Measurements from ENCODE around the gene CBFA2T2.
"Not testable (repeated sequence)": the region's sequence is repeated elsewhere in the genome, so short reads cannot be mapped to it uniquely, and the experiment has no call there.

Gene CBFA2T2

GRCh38 chr20:33627577-33628216 lies 137.8 kb downstream of the CBFA2T2 start:
- Histone ChIP-seq H3K27ac (no peak overlapping the region), H3K4me3 (ENCODE audit: low read depth, low read length) (no peak overlapping the region), H3K9me3 (ENCODE audit: severe bottlenecking) (no peaks in the 10 kb centered on the region), H3K27me3 (ENCODE audit: insufficient read depth, low read depth, severe bottlenecking) (no peaks in the 10 kb centered on the region), H3K36me3 (peaks cover 89% of the 10 kb centered on the region)
- TF ChIP-seq CTCF (IDR thresholded peaks at IDR 0.05; ENCODE audit: low read depth, low read length) = no peak
- DNase-seq = no peak

GRCh38 chr20:33629533-33629932 lies 139.6 kb downstream of the CBFA2T2 start:
- H3K4me3 ChIP-seq (ENCODE audit: low read depth, low read length) = no peak overlapping the region
- no peaks in the 10 kb centered on the region for H3K27me3 ChIP-seq (ENCODE audit: insufficient read depth, low read depth, severe bottlenecking)
- H3K36me3 ChIP-seq = peaks cover 90% of the 10 kb centered on the region
- TF ChIP-seq CTCF (IDR thresholded peaks at IDR 0.05; ENCODE audit: low read depth, low read length) = no peak
- no peak for DNase-seq
- no peak overlapping the region for H3K27ac ChIP-seq
- no peaks in the 10 kb centered on the region for H3K9me3 ChIP-seq (ENCODE audit: severe bottlenecking)

- no peak for TF ChIP-seq CTCF (IDR thresholded peaks at IDR 0.05; ENCODE audit: low read depth, low read length)
- DNase-seq = no peak
- Histone ChIP-seq H3K27ac (no peak overlapping the region), H3K4me3 (ENCODE audit: low read depth, low read length) (no peak overlapping the region), H3K27me3 (ENCODE audit: insufficient read depth, low read depth, severe bottlenecking) (no peaks in the 10 kb centered on the region), H3K9me3 (ENCODE audit: severe bottlenecking) (no peaks in the 10 kb centered on the region), H3K36me3 (peaks cover 86% of the 10 kb centered on the region)
Observed at GRCh38 chr20:33629979-33630378, 140.1 kb downstream of the CBFA2T2 start.

GRCh38 chr20:33630507-33630906 lies 140.6 kb downstream of the CBFA2T2 start:
- DNase-seq = no peak
- no peak for TF ChIP-seq CTCF (IDR thresholded peaks at IDR 0.05; ENCODE audit: low read depth, low read length)
- no peaks in the 10 kb centered on the region for H3K9me3 ChIP-seq (ENCODE audit: severe bottlenecking)
- H3K27me3 ChIP-seq (ENCODE audit: insufficient read depth, low read depth, severe bottlenecking) = no peaks in the 10 kb centered on the region
- H3K4me3 ChIP-seq (ENCODE audit: low read depth, low read length) = no peak overlapping the region
- no peak overlapping the region for H3K27ac ChIP-seq
- peaks cover 82% of the 10 kb centered on the region for H3K36me3 ChIP-seq

- peaks cover 78% of the 10 kb centered on the region for H3K36me3 ChIP-seq
- not testable (repeated sequence) for H3K4me3 ChIP-seq (ENCODE audit: low read depth, low read length); DNase-seq; H3K27ac ChIP-seq; H3K9me3 ChIP-seq (ENCODE audit: severe bottlenecking); H3K27me3 ChIP-seq (ENCODE audit: insufficient read depth, low read depth, severe bottlenecking)
Observed at GRCh38 chr20:33631910-33632309, 142.0 kb downstream of the CBFA2T2 start.

GRCh38 chr20:33635341-33635740 lies 145.4 kb downstream of the CBFA2T2 start:
- no peak for DNase-seq
- Histone ChIP-seq H3K4me3 (ENCODE audit: low read depth, low read length) (no peak overlapping the region), H3K27ac (no peak overlapping the region), H3K9me3 (ENCODE audit: severe bottlenecking) (no peaks in the 10 kb centered on the region), H3K27me3 (ENCODE audit: insufficient read depth, low read depth, severe bottlenecking) (no peaks in the 10 kb centered on the region), H3K36me3 (peaks cover 69% of the 10 kb centered on the region)
- no peak for TF ChIP-seq CTCF (IDR thresholded peaks at IDR 0.05; ENCODE audit: low read depth, low read length)
